Activated naive CD4-positive, alpha-beta T cell treated with anti-CD3 and anti-CD28 coated beads, Interleukin-2, amount 50 U/mL, for 16 hours (primary cell): ENCODE data around the gene MEMO1.
"Not testable (repeated sequence)": the region's sequence is repeated elsewhere in the genome, so short reads cannot be mapped to it uniquely, and the experiment has no call there.

Experiments used
- DNase-seq: peaks from one replicate; pipeline ENCODE4 v3.0.0-alpha.2; 2020

The MEMO1 gene

GRCh38 chr2:31956312-31956711, 54.5 kb downstream of the MEMO1 start:
- DNase-seq = no peak

GRCh38 chr2:31953095-31953494, 57.7 kb downstream of the MEMO1 start:
- DNase-seq = not testable (repeated sequence)

GRCh38 chr2:31950946-31951562, 59.8 kb downstream of the MEMO1 start:
- DNase-seq = no peak

GRCh38 chr2:31947871-31948270, 62.9 kb downstream of the MEMO1 start:
- DNase-seq = no peak

GRCh38 chr2:31946838-31947237, 64.0 kb downstream of the MEMO1 start:
- DNase-seq = no peak

- no peak for DNase-seq
These were observed 65.3 kb downstream of the MEMO1 start for GRCh38 chr2:31945572-31945935.

GRCh38 chr2:31944828-31945571, 65.8 kb downstream of the MEMO1 start:
- no peak for DNase-seq

GRCh38 chr2:31943636-31944225, 67.1 kb downstream of the MEMO1 start:
- DNase-seq = no peak

GRCh38 chr2:31940920-31941319, 69.9 kb downstream of the MEMO1 start:
- no peak for DNase-seq

- DNase-seq = no peak
These were observed 73.1 kb downstream of the MEMO1 start for GRCh38 chr2:31937741-31938140.

GRCh38 chr2:31935370-31935769, 75.4 kb downstream of the MEMO1 start:
- no peak for DNase-seq

GRCh38 chr2:31933066-31933465, 77.7 kb downstream of the MEMO1 start:
- peak; percentile 43 for DNase-seq

GRCh38 chr2:31932589-31932988, 78.2 kb downstream of the MEMO1 start:
- no peak for DNase-seq

- no peak for DNase-seq
These were observed 78.9 kb downstream of the MEMO1 start for GRCh38 chr2:31931916-31932315.

- DNase-seq = no peak
These were observed 85.3 kb downstream of the MEMO1 start for GRCh38 chr2:31925517-31925916.

- no peak for DNase-seq
These were observed 87.1 kb downstream of the MEMO1 start for GRCh38 chr2:31923662-31924061.

GRCh38 chr2:31922542-31923408, 88.0 kb downstream of the MEMO1 start:
- no peak for DNase-seq

- DNase-seq = no peak
These were observed 89.8 kb downstream of the MEMO1 start for GRCh38 chr2:31920962-31921361.

GRCh38 chr2:31919499-31919898, 91.3 kb downstream of the MEMO1 start:
- no peak for DNase-seq

- no peak for DNase-seq
These were observed 101.1 kb downstream of the MEMO1 start for GRCh38 chr2:31909661-31910060.

- DNase-seq = not testable (repeated sequence)
These were observed 103.3 kb downstream of the MEMO1 start for GRCh38 chr2:31907491-31907890.

- no peak for DNase-seq
These were observed 107.6 kb downstream of the MEMO1 start for GRCh38 chr2:31903109-31903780.

- no peak for DNase-seq
These were observed 108.9 kb downstream of the MEMO1 start for GRCh38 chr2:31901900-31902299.
